GM19467 (cell line): Measurements from ENCODE around the gene SLC1A1.

Experiments used
- ATAC-seq: cut with Tn5 transposase; IDR thresholded peaks from one replicate; pipeline ENCODE4 v1.9.1; 2021; ENCODE audit warnings: mild to moderate bottlenecking, moderate library complexity; ENCODE audit not compliant: unreplicated experiment

SLC1A1 gene

DNA sequence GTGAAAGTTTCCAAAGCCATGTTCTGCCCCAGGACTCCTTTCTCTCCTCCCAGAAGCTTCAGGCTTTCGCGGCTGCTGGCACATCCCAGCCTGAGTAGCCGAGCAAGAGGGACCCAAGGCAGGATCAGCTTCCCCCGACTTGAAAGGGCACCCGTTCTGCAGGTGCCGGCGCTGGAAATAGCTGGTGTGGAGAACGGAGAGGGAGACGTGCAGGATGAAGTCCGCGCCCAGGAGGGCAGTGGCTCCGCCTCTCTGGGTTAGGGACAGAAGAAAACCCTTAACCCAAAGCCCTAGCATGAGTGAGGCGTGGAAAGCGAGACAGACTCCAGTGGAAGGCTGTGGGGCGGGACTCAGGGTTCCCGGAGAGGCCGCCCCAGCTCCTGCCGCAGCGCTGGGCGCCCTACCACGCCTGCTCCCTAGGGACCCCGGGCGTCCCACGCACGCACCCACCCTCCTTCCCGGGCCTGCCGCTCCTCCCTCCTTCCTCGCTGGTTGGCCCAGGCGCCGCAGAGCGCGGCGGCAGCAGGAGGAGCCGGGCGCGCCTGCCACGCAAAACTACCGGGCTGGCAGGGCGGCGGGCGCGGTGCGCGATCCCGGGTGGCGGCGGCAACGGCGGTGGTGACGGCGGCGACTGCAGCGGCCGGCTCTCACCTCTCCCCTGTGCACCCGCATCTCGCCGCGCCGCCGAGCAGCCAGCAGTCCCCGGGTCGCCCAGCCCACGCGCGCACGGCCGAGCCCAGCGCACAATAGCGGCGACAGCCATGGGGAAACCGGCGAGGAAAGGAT, at the start of gene SLC1A1:
Gene SLC1A1, plus strand, starts transcription at position 550 of the 786 bp plus-strand sequence. Its CDS starts 212 bp downstream, at position 762.
- peak; percentile 66 for ATAC-seq

DNA sequence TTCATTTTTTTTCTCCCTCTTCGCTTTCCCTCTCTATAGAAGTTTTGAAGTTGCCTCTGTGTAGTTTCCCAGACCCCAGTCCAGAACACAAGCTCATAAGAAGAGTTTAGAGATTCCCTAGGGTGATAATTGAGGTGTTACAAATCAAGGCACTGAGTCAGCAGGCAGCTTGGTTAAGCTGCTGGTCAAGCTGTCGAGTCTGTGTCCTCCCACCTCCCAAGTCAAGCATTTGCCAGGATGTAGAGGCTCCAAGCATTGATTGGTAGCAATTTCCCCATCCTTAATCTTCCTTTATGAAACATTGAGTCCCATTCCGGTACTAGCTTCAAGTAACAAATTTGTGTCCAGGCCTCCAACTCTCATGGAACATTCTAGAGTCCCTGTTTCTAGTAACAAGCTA, 47.5 kb upstream of the SLC1A1 start:
- no peak for ATAC-seq

GRCh38 chr9:4443439-4443838, 46.8 kb upstream of the SLC1A1 start:
- ATAC-seq, result no peak

GRCh38 chr9:4461437-4461836, 28.8 kb upstream of the SLC1A1 start:
- ATAC-seq, result no peak

DNA sequence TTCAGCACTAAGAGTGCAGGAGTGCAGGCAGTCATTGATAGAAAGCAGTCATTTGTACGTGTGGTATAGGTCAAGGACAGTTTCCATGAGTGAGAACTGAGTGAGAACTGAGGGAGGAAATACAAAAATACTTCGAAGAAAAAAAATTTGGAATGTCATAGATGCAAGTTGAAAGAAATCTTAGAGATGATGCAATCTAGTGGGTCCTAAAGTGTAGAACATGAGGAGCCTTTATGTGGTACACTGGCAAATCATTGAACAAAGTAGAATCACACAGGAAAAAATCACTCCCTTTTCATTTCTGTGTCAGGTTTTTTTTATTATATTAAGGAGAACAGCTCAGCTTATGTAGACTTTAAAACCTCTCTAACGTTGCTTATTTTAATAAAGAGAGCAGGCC, 26.4 kb upstream of the SLC1A1 start:
- ATAC-seq, result no peak

DNA sequence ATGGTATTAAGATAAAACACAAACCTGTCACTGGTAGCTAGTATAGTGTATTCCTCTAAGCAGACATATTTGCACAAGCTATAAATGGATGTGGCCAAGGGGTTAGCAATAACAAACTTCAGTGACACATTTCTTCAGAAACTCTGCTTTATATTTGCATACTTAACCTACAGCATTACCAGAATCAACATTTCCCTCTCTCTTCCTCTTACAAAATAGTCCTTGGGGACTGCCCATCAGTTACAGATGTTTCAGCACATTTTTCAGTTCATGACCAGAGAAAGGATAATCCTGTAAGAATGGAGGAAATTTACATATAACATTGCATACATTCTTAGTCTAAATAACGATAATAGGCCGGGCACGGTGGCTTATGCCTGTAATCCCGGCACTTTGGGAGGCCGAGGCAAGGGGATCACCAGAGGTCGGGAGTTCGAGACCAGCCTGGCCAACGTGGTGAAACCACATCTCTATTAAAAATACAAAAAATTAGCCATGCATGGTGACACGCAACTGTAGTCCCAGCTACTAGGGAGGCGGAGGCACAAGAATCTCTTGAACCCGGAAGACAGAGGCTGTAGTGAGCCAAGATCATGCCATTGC, 25.3 kb upstream of the SLC1A1 start:
- peak; percentile 96 for ATAC-seq

- ATAC-seq, result no peak
Measured at GRCh38 chr9:4465910-4466309, 24.4 kb upstream of the SLC1A1 start.

DNA sequence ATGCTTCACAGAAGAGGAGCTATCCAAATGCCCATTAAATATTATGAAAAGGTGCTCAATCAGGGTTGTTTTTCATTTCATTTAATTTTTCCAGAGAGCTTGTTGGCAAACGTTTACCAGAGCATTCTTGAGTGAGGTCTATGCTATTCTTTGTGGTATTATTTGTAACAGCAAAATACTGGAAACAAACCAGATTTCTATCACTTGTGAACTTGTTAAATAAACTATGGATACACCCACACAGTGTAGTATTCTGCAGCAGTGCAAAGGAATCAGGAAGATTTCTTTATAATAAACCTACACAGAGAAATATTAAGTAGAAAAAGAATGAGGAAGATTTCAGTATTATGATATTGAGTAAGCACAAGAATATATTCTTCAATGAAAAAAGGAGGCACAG, 15.0 kb upstream of the SLC1A1 start:
- ATAC-seq, result no peak

DNA sequence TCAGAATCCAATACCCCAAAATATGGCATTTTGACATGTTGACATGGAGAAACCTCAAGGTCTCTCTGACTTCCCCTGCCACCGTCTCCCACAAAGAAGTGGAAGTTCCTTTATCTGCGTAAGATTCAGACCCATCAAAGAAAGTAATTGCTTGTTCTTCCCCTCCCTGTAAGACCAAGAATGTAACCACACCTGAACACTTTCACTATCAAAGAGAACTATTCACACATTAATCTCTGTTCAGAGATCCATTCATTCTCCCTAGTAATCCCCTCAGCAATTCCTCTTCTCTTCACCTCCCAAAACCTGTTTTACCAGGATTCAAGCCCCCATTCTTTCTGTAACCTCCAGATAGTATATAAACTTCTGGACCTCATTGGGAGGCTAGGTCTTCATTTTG, 4.1 kb upstream of the SLC1A1 start:
- ATAC-seq, result no peak

DNA sequence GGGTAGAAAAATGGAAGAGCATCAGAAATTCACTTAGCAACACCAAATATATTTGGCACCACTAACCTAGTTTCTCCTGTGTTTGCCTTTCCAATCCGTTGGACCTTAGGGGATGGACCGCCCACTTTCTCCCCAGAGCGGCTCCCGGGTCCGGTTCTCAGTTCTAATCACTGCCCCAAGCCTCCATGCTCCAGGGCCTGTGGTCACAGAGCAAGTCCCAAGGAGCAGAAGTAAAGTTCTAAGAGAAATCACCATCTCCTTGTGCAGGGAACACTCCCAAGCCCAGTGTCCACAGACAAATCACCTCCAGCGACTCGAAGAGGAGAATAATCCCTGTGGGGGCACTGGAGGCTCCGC, 728 bp upstream of the SLC1A1 start:
- no peak for ATAC-seq

GRCh38 chr9:4490705-4491625, 697 bp downstream of the SLC1A1 start:
- ATAC-seq, result no peak

- no peak for ATAC-seq
Measured at GRCh38 chr9:4491626-4491975, 1.3 kb downstream of the SLC1A1 start.

GRCh38 chr9:4494332-4494731, 4.1 kb downstream of the SLC1A1 start:
- ATAC-seq, result no peak

- no peak for ATAC-seq
Measured at GRCh38 chr9:4494806-4495205, 4.5 kb downstream of the SLC1A1 start.

DNA sequence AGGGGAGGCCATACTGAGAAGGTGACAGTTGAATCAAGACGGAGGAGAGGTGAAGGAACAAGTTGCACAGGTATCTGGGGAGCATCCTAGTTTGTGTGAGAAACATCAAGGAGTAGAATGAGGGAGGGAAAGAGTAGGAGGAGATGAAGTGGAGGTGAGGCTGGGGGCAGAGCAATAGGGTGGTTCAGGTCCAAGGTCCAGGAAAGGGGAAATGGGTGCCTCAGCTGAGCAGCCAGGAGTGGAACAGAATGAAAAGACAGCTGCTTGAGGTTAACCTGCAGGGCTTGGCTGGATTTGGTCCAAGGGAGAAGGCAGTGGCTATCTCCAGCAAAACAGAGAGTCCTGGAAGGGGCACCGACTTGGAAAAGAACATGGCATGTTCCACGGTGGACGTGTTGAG, 5.3 kb downstream of the SLC1A1 start:
- ATAC-seq, result no peak

DNA sequence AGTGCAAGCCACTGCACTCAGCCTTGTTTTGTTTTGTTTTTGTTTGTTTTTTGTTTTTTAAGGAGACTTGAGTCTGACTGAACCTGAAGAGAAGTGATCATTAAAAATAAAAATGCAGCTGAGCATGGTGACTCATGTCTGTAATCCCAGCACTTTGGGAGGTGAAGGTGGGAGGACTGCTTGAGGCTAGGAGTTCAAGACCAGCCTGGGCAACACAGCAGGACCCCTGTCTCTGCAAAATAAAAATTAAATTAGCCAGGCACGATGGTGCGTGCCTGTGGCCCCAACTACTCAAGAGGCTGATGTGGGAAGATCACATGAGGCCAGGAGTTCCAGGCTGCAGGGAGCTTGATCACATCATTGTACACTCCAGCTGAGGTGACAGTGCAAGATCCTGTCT, 6.2 kb downstream of the SLC1A1 start:
- no peak for ATAC-seq

DNA sequence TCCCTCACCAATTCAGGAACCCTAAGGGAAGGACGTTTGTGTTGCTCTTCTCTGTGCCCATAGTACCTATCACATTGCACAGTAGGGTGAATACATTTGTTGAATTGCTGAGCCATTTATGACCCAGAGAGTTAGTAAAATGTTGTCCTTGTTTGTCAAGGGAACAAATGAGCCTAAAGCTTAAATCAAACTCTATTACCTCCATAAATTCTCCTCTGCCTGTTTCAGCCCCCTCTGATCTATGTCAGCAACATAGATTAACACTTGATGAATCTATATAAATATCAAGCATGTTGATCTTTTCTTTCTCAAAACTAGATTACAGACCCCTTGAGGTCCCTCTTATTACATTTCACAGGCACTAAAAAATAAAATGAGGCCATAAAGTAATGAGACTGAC, 7.1 kb downstream of the SLC1A1 start:
- no peak for ATAC-seq

DNA sequence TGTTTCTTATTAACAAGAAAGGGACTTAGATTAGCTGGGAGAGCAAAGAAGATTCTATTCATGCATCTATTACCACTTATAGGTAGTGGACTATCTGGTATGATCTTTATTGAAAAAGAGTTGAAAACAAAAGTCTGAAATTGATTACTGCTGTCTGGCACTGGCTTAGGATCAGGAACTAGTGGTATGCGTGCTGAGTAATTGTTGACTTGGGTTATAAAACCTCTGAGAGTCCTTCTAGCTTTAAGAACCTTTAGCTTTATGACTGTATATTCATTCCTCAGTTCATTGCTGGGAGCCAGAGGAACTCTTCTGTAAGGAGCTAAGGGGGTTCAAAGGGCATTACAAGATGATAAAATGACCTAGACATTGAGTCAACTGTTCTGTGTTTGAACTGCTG, 7.6 kb downstream of the SLC1A1 start:
- ATAC-seq, result no peak

DNA sequence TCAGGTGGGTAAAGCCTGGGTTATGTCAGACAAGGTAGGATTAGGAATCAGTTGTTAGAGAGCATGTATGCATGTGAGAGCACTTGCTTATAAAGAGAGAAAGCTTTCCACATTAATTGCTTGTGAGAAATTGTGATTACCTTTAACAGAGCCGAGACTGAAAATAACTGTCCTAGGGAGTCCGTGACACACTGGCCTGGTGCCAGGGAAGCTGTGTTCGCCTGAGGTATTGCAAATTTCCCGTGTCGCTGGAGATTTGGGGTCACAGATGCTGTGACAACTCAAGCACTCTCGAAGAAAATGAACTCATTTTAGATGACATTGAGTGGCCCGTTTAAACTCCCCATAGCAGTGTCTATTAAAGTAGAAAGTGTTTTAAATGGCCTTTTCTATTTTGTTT, 9.6 kb downstream of the SLC1A1 start:
- no peak for ATAC-seq

- ATAC-seq, result no peak
Measured at GRCh38 chr9:4501147-4501507, 10.9 kb downstream of the SLC1A1 start.

GRCh38 chr9:4502444-4502843, 12.2 kb downstream of the SLC1A1 start:
- no peak for ATAC-seq

- no peak for ATAC-seq
Measured at GRCh38 chr9:4503103-4503502, 12.8 kb downstream of the SLC1A1 start.
